Endothelial cell of hepatic sinusoid (primary cell): ENCODE results near the gene WTIP.

ENCODE experiments used
- in situ Hi-C: cut with HindIII; loops from 2 replicates; pipeline ENCODE4 v1.10.0; 2017; ENCODE audit warnings: low sequenced_read_pairs

The WTIP gene

GRCh38 chr19:34480971-34481841 lies at the start of gene WTIP:
TSS of gene WTIP (plus strand) at chr19:34481758. CDS start at chr19:34481975, 217 bp downstream.
- in situ Hi-C loops: no loop called here

- in situ Hi-C loops: no loop called here
Measured at GRCh38 chr19:34432797-34433196, 48.8 kb upstream of the WTIP start.

GRCh38 chr19:34436716-34437115 lies 44.8 kb upstream of the WTIP start:
- in situ Hi-C loops: no loop called here

- in situ Hi-C loops: loop anchor here (5.0 kb wide), 1 partner anchor 64 kb away; no protein-coding TSS in a partner anchor
Measured at GRCh38 chr19:34448191-34448590, 33.4 kb upstream of the WTIP start.

- in situ Hi-C loops: loop anchor here (25.0 kb wide), 1 partner anchor 90 kb away; the partner anchor contains the start of gene GPI
Measured at GRCh38 chr19:34452723-34453122, 28.8 kb upstream of the WTIP start.

- in situ Hi-C loops: loop anchor here (25.0 kb wide), 1 partner anchor 92 kb away; the partner anchor contains the start of gene GPI
Measured at GRCh38 chr19:34454091-34454490, 27.5 kb upstream of the WTIP start.

- in situ Hi-C loops: loop anchor here (25.0 kb wide), 1 partner anchor 92 kb away; the partner anchor contains the start of gene GPI
Measured at GRCh38 chr19:34454685-34455084, 26.9 kb upstream of the WTIP start.

GRCh38 chr19:34455783-34456480 lies 25.6 kb upstream of the WTIP start:
- in situ Hi-C loops: loop anchor here (25.0 kb wide), 1 partner anchor 94 kb away; the partner anchor contains the start of gene GPI

GRCh38 chr19:34457446-34457845 lies 24.1 kb upstream of the WTIP start:
- in situ Hi-C loops: loop anchor here (25.0 kb wide), 1 partner anchor 95 kb away; the partner anchor contains the start of gene GPI

- in situ Hi-C loops: loop anchor here (25.0 kb wide), 1 partner anchor 96 kb away; the partner anchor contains the start of gene GPI
Measured at GRCh38 chr19:34458677-34459076, 22.9 kb upstream of the WTIP start.

GRCh38 chr19:34459614-34460013 lies 21.9 kb upstream of the WTIP start:
- in situ Hi-C loops: loop anchor here (25.0 kb wide), 1 partner anchor 97 kb away; the partner anchor contains the start of gene GPI

GRCh38 chr19:34461375-34462100 lies 20.0 kb upstream of the WTIP start:
- in situ Hi-C loops: loop anchor here (25.0 kb wide), 1 partner anchor 99 kb away; the partner anchor contains the start of gene GPI

- in situ Hi-C loops: loop anchor here (25.0 kb wide), 1 partner anchor 102 kb away; the partner anchor contains the start of gene GPI
Measured at GRCh38 chr19:34464785-34465184, 16.8 kb upstream of the WTIP start.

- in situ Hi-C loops: loop anchor here (25.0 kb wide), 1 partner anchor 106 kb away; the partner anchor contains the start of gene GPI
Measured at GRCh38 chr19:34468409-34468808, 13.1 kb upstream of the WTIP start.

- in situ Hi-C loops: loop anchor here (25.0 kb wide), 1 partner anchor 107 kb away; the partner anchor contains the start of gene GPI
Measured at GRCh38 chr19:34469026-34469425, 12.5 kb upstream of the WTIP start.

- in situ Hi-C loops: loop anchor here (25.0 kb wide), 1 partner anchor 110 kb away; the partner anchor contains the start of gene GPI
Measured at GRCh38 chr19:34471906-34472700, 9.5 kb upstream of the WTIP start.

- in situ Hi-C loops: loop anchor here (25.0 kb wide), 1 partner anchor 112 kb away; the partner anchor contains the start of gene GPI
Measured at GRCh38 chr19:34474233-34474989, 7.1 kb upstream of the WTIP start.
